ENCODE results near the gene STAT5A. TPM values are rescaled to one million over a fixed set of nuclear protein-coding genes. Genes with fewer than 3 reads are reported as not detected.

Gene STAT5A
- total and polyA plus RNA-seq, 9 of the 15 experiments (the other 6 are each of a cell fraction or from before 2014, with no cell fraction given): 79.9 to 415 (median 196) TPM

DNA sequence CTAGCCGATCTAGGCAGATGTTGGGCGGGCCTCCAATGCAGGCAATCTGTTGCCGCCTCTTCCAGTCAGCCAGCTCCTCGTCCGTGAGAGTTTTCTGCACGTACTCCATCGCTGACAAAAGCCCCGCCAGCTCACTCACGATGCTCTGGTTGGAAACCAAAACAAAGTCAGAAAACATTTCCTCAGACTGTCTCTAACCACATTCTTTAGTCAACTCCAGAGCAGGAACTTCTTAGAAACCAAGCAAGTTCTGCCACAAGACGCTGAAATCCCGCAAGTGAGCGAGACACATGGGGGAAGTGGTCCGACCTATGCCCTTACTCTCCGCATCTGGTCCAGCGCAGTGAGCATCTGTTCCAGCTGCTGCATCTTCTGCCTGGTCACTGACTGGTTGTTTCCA is 49.1 kb downstream of the STAT5A start:
- BruUV-seq (replicated peaks): no TSS peak
- Histone ChIP-seq H4K20me1 (replicated peaks; ENCODE audit: control insufficient read depth, insufficient read depth, low read length) (no peaks in the 10 kb centered on the region), H3K27me3 (ENCODE audit: control insufficient read depth in 2 of 2, insufficient read depth in 2 of 2, low read length in 2 of 2) (no peaks in the 10 kb centered on the region), H2AFZ (ENCODE audit: low read depth, low read length) (no peak overlapping the region), H3K9ac (ENCODE audit: insufficient read depth in 1 of 2, low read depth in 2 of 2, low read length in 2 of 2) (no peak overlapping the region), H3K4me1 (replicated peaks in 1 of 2; ENCODE audit: control insufficient read depth in 2 of 2, insufficient read depth in 2 of 2, low read length in 2 of 2) (no peaks in the 10 kb centered on the region; a peak in 1 of 5 replicates), H3K9me3 (replicated peaks; ENCODE audit: control insufficient read depth, insufficient read depth, low read depth, low read length) (no peaks in the 10 kb centered on the region), H3K79me2 (ENCODE audit: control insufficient read depth, insufficient read depth, low read length) (no peaks in the 10 kb centered on the region), H3K4me2 (ENCODE audit: insufficient read depth, low read length) (no peak overlapping the region), H3K36me3 (ENCODE audit: control insufficient read depth, insufficient read depth, low read length) (peaks cover 83% of the 10 kb centered on the region), H3K27ac (ENCODE audit: extremely low read depth, low read depth, low read length) (no peak overlapping the region), H3K4me3 (no peak overlapping the region), H3K9me1 (ENCODE audit: control insufficient read depth, insufficient read depth, low read length) (no peaks in the 10 kb centered on the region)
- ATAC-seq (no peak), FAIRE-seq (no peak), DNase-seq (ENCODE audit: extremely low read depth in 1 of 4, low spot score in 3 of 4) (no peak)
- in situ Hi-C loops (cut with MboI) (no loop called here), intact Hi-C loops (cut with micrococcal nuclease) (no loop called here)
- POLR2A ChIA-PET: no interaction called here
- 95% methylated on average over 15 of the region's 15 CpGs for WGBS (ENCODE audit: insufficient coverage, low coverage, missing lambda C conversion rate)
- CTCF ChIA-PET (ENCODE audit: low intra/inter-chr PET ratio): no interaction called here
- TF ChIP-seq ZNF695 (CRISPR knock-in tag; IDR thresholded peaks at IDR 0.05) (no peak), WHSC1 (IDR thresholded peaks at IDR 0.05; ENCODE audit: low read length) (no peak), ZNF766 (CRISPR knock-in tag; conservative IDR thresholded peaks at IDR 0.05) (no peak), MCM3 (IDR thresholded peaks at IDR 0.05) (no peak), STAT5A (IDR thresholded peaks at IDR 0.05; ENCODE audit: borderline replicate concordance, low read length) (no peak), RUNX1 (IDR thresholded peaks at IDR 0.05; ENCODE audit: low read depth) (no peak), REST (IDR thresholded peaks at IDR 0.05; ENCODE audit: borderline replicate concordance) (no peak), REST (CRISPR knock-in tag; IDR thresholded peaks at IDR 0.05; ENCODE audit: low read depth) (no peak)
- TF ChIP-seq, protein P1, sequence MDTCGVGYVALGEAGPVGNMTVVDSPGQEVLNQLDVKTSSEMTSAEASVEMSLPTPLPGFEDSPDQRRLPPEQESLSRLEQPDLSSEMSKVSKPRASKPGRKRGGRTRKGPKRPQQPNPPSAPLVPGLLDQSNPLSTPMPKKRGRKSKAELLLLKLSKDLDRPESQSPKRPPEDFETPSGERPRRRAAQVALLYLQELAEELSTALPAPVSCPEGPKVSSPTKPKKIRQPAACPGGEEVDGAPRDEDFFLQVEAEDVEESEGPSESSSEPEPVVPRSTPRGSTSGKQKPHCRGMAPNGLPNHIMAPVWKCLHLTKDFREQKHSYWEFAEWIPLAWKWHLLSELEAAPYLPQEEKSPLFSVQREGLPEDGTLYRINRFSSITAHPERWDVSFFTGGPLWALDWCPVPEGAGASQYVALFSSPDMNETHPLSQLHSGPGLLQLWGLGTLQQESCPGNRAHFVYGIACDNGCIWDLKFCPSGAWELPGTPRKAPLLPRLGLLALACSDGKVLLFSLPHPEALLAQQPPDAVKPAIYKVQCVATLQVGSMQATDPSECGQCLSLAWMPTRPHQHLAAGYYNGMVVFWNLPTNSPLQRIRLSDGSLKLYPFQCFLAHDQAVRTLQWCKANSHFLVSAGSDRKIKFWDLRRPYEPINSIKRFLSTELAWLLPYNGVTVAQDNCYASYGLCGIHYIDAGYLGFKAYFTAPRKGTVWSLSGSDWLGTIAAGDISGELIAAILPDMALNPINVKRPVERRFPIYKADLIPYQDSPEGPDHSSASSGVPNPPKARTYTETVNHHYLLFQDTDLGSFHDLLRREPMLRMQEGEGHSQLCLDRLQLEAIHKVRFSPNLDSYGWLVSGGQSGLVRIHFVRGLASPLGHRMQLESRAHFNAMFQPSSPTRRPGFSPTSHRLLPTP (IDR thresholded peaks at IDR 0.05; ENCODE audit: borderline replicate concordance, extremely low read depth, insufficient read length): no peak
- TF ChIP-seq, protein P2, sequence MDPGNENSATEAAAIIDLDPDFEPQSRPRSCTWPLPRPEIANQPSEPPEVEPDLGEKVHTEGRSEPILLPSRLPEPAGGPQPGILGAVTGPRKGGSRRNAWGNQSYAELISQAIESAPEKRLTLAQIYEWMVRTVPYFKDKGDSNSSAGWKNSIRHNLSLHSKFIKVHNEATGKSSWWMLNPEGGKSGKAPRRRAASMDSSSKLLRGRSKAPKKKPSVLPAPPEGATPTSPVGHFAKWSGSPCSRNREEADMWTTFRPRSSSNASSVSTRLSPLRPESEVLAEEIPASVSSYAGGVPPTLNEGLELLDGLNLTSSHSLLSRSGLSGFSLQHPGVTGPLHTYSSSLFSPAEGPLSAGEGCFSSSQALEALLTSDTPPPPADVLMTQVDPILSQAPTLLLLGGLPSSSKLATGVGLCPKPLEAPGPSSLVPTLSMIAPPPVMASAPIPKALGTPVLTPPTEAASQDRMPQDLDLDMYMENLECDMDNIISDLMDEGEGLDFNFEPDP (CRISPR knock-in tag; IDR thresholded peaks at IDR 0.05): no peak

All from K562 (cell line).